ENCODE data around the gene RASD2. TPM values are rescaled to one million over a fixed set of nuclear protein-coding genes. Genes with fewer than 3 reads are reported as not detected.

RASD2 gene
- total RNA-seq, 1 donor from 2014 or later = not detected

- intact Hi-C loops (cut with micrococcal nuclease) = no loop called here
Observed at GRCh38 chr22:35541254-35541748, 670 bp downstream of the RASD2 start.

- intact Hi-C loops (cut with micrococcal nuclease) = no loop called here
Observed at GRCh38 chr22:35542157-35542938, 1.7 kb downstream of the RASD2 start.

- intact Hi-C loops (cut with micrococcal nuclease) = no loop called here
Observed at GRCh38 chr22:35542939-35543516, 2.4 kb downstream of the RASD2 start.

- intact Hi-C loops (cut with micrococcal nuclease) = no loop called here
Observed at GRCh38 chr22:35543702-35544101, 3.1 kb downstream of the RASD2 start.

GRCh38 chr22:35544189-35544588 is 3.6 kb downstream of the RASD2 start:
- intact Hi-C loops (cut with micrococcal nuclease) = no loop called here

GRCh38 chr22:35544827-35545226 is 4.2 kb downstream of the RASD2 start:
- intact Hi-C loops (cut with micrococcal nuclease) = no loop called here

GRCh38 chr22:35546886-35547285 is 6.3 kb downstream of the RASD2 start:
- intact Hi-C loops (cut with micrococcal nuclease) = no loop called here

- intact Hi-C loops (cut with micrococcal nuclease) = no loop called here
Observed at GRCh38 chr22:35547987-35548721, 7.5 kb downstream of the RASD2 start.

- intact Hi-C loops (cut with micrococcal nuclease) = no loop called here
Observed at GRCh38 chr22:35548722-35549112, 8.1 kb downstream of the RASD2 start.

GRCh38 chr22:35549328-35549727 is 8.7 kb downstream of the RASD2 start:
- intact Hi-C loops (cut with micrococcal nuclease) = no loop called here

- intact Hi-C loops (cut with micrococcal nuclease) = loop anchor here (1.0 kb wide), 5 partner anchors 11 to 478 kb away; partner anchors contain the start of genes APOL6 and RASD2
Observed at GRCh38 chr22:35551549-35552177, 11.0 kb downstream of the RASD2 start.

- intact Hi-C loops (cut with micrococcal nuclease) = loop anchor here (1.0 kb wide), 5 partner anchors 12 to 477 kb away; partner anchors contain the start of genes APOL6 and RASD2
Observed at GRCh38 chr22:35552196-35552842, 11.7 kb downstream of the RASD2 start.

- intact Hi-C loops (cut with micrococcal nuclease) = loop anchor here (1.0 kb wide), 5 partner anchors 13 to 476 kb away; partner anchors contain the start of genes APOL6 and RASD2
Observed at GRCh38 chr22:35552846-35553245, 12.2 kb downstream of the RASD2 start.

- intact Hi-C loops (cut with micrococcal nuclease) = no loop called here
Observed at GRCh38 chr22:35553341-35553740, 12.7 kb downstream of the RASD2 start.

- intact Hi-C loops (cut with micrococcal nuclease) = no loop called here
Observed at GRCh38 chr22:35554297-35554845, 13.7 kb downstream of the RASD2 start.

- intact Hi-C loops (cut with micrococcal nuclease) = no loop called here
Observed at GRCh38 chr22:35555483-35555890, 14.9 kb downstream of the RASD2 start.

- intact Hi-C loops (cut with micrococcal nuclease) = no loop called here
Observed at GRCh38 chr22:35555946-35556547, 15.4 kb downstream of the RASD2 start.

- intact Hi-C loops (cut with micrococcal nuclease) = no loop called here
Observed at GRCh38 chr22:35556666-35557065, 16.0 kb downstream of the RASD2 start.

- intact Hi-C loops (cut with micrococcal nuclease) = no loop called here
Observed at GRCh38 chr22:35558031-35558430, 17.4 kb downstream of the RASD2 start.

- intact Hi-C loops (cut with micrococcal nuclease) = no loop called here
Observed at GRCh38 chr22:35558719-35559118, 18.1 kb downstream of the RASD2 start.
